Measurements from ENCODE around the gene ATCAY.
A peak's percentile ranks its signal among the peaks of the same experiment; 100 is the strongest.

Gene ATCAY

GRCh38 chr19:3880471-3881271 is at the start of gene ATCAY:
Gene ATCAY, plus strand, starts transcription at chr19:3880685. Its CDS starts 5,083 bp downstream, at chr19:3885768.
- DNase-seq (ENCODE audit: low read depth in 2 of 2) = no peak

- DNase-seq (ENCODE audit: low read depth in 2 of 2) = no peak
These were observed 48.9 kb upstream of the ATCAY start for GRCh38 chr19:3831601-3832000.

GRCh38 chr19:3832001-3832400 is 48.5 kb upstream of the ATCAY start:
- no peak for DNase-seq (ENCODE audit: low read depth in 2 of 2)

GRCh38 chr19:3833578-3834348 is 46.7 kb upstream of the ATCAY start:
- DNase-seq (ENCODE audit: low read depth in 2 of 2) = no peak

- DNase-seq (ENCODE audit: low read depth in 2 of 2) = no peak
These were observed 46.0 kb upstream of the ATCAY start for GRCh38 chr19:3834349-3835054.

- DNase-seq (ENCODE audit: low read depth in 2 of 2) = no peak
These were observed 45.4 kb upstream of the ATCAY start for GRCh38 chr19:3835055-3835435.

GRCh38 chr19:3836887-3837286 is 43.6 kb upstream of the ATCAY start:
- no peak for DNase-seq (ENCODE audit: low read depth in 2 of 2)

- no peak for DNase-seq (ENCODE audit: low read depth in 2 of 2)
These were observed 43.2 kb upstream of the ATCAY start for GRCh38 chr19:3837332-3837731.

GRCh38 chr19:3837922-3838321 is 42.6 kb upstream of the ATCAY start:
- DNase-seq (ENCODE audit: low read depth in 2 of 2) = no peak

GRCh38 chr19:3838661-3839060 is 41.8 kb upstream of the ATCAY start:
- DNase-seq (ENCODE audit: low read depth in 2 of 2) = no peak

GRCh38 chr19:3839941-3840340 is 40.5 kb upstream of the ATCAY start:
- no peak for DNase-seq (ENCODE audit: low read depth in 2 of 2)

- DNase-seq (ENCODE audit: low read depth in 2 of 2) = no peak
These were observed 39.7 kb upstream of the ATCAY start for GRCh38 chr19:3840804-3841203.

GRCh38 chr19:3842948-3843347 is 37.5 kb upstream of the ATCAY start:
- no peak for DNase-seq (ENCODE audit: low read depth in 2 of 2)

GRCh38 chr19:3844596-3844995 is 35.9 kb upstream of the ATCAY start:
- DNase-seq (ENCODE audit: low read depth in 2 of 2) = no peak

GRCh38 chr19:3849092-3849491 is 31.4 kb upstream of the ATCAY start:
- peak; percentile 20 to 22 for DNase-seq (ENCODE audit: low read depth in 2 of 2)

GRCh38 chr19:3849787-3850186 is 30.7 kb upstream of the ATCAY start:
- DNase-seq (ENCODE audit: low read depth in 2 of 2) = no peak

- DNase-seq (ENCODE audit: low read depth in 2 of 2) = no peak
These were observed 30.0 kb upstream of the ATCAY start for GRCh38 chr19:3850320-3850972.

GRCh38 chr19:3851254-3852176 is 29.0 kb upstream of the ATCAY start:
- no peak for DNase-seq (ENCODE audit: low read depth in 2 of 2)

- no peak for DNase-seq (ENCODE audit: low read depth in 2 of 2)
These were observed 28.3 kb upstream of the ATCAY start for GRCh38 chr19:3852177-3852511.

GRCh38 chr19:3852614-3853254 is 27.8 kb upstream of the ATCAY start:
- no peak for DNase-seq (ENCODE audit: low read depth in 2 of 2)

GRCh38 chr19:3855320-3855719 is 25.2 kb upstream of the ATCAY start:
- no peak for DNase-seq (ENCODE audit: low read depth in 2 of 2)

Measured in stimulated activated CD4-positive, alpha-beta T cell treated with anti-CD3 and anti-CD28 coated beads, Interleukin-15, amount 100 ng/mL, for 48 hours (primary cell).